ENCODE data around the gene MRPL55. TPM values are rescaled to one million over a fixed set of nuclear protein-coding genes. Genes with fewer than 3 reads are reported as not detected.

Gene MRPL55
- total and polyA plus RNA-seq, 2 of the 13 experiments (the other 11 are each of a cell fraction or from before 2014, with no cell fraction given) = 58.6 to 92.9 TPM

- TF ChIP-seq ZNF563 (CRISPR knock-in tag; IDR thresholded peaks at IDR 0.05) = peak; percentile 37; the same call in 1 of the 2 replicates
- no peak for TF ChIP-seq U2AF2 (IDR thresholded peaks at IDR 0.05; ENCODE audit: low read depth, low read length)
- TF ChIP-seq ZMYM3 (CRISPR knock-in tag; IDR thresholded peaks at IDR 0.05) = peak; percentile 97
- no peak for TF ChIP-seq NAIF1 (CRISPR knock-in tag; IDR thresholded peaks at IDR 0.05; ENCODE audit: borderline replicate concordance)
- TF ChIP-seq SNAPC4 (CRISPR knock-in tag; IDR thresholded peaks at IDR 0.05) = no peak
- TF ChIP-seq POLR2AphosphoS2 (IDR thresholded peaks at IDR 0.05; ENCODE audit: low read depth, low read length) = no peak
- TF ChIP-seq JUN (CRISPR knock-in tag; IDR thresholded peaks at IDR 0.05) = 0 out of 2 replicates have a peak, but pooled peaks have one; percentile 33
- peak; percentile 74; the same call in 1 of the 2 replicates for TF ChIP-seq NCOA1 (CRISPR knock-in tag; IDR thresholded peaks at IDR 0.05)
- no peak for TF ChIP-seq ZNF615 (CRISPR knock-in tag; IDR thresholded peaks at IDR 0.05; ENCODE audit: borderline replicate concordance)
- peak; percentile 49 for TF ChIP-seq XRCC5 (optimal IDR thresholded peaks at IDR 0.05; ENCODE audit: low read length)
- TF ChIP-seq HINFP (CRISPR knock-in tag; IDR thresholded peaks at IDR 0.05; ENCODE audit: low read depth) = peak; percentile 61; the same call in 1 of the 2 replicates
- TF ChIP-seq BORCS8-MEF2B (CRISPR knock-in tag; IDR thresholded peaks at IDR 0.05) = no peak
- no peak for TF ChIP-seq ZNF354B (CRISPR knock-in tag; IDR thresholded peaks at IDR 0.05)
- TF ChIP-seq, protein P1, sequence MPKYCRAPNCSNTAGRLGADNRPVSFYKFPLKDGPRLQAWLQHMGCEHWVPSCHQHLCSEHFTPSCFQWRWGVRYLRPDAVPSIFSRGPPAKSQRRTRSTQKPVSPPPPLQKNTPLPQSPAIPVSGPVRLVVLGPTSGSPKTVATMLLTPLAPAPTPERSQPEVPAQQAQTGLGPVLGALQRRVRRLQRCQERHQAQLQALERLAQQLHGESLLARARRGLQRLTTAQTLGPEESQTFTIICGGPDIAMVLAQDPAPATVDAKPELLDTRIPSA (CRISPR knock-in tag; IDR thresholded peaks at IDR 0.05; ENCODE audit: borderline replicate concordance) = no peak
- no peak for TF ChIP-seq RELA (CRISPR knock-in tag; IDR thresholded peaks at IDR 0.05)
- no peak; the same call in 1 of the 2 replicates for TF ChIP-seq NR2F2 (IDR thresholded peaks at IDR 0.05; ENCODE audit: borderline replicate concordance, low read depth)
- no peak for TF ChIP-seq ZNF781 (CRISPR knock-in tag; IDR thresholded peaks at IDR 0.05; ENCODE audit: borderline replicate concordance, not compliant biosample characterization)
- TF ChIP-seq TAF1 (CRISPR knock-in tag; IDR thresholded peaks at IDR 0.05) = peak; percentile 88
- no peak for TF ChIP-seq ZSCAN9 (CRISPR knock-in tag; IDR thresholded peaks at IDR 0.05; ENCODE audit: borderline replicate concordance)
- TF ChIP-seq TP53 (CRISPR knock-in tag; conservative IDR thresholded peaks at IDR 0.05) = no peak
- TF ChIP-seq SKI (IDR thresholded peaks at IDR 0.05; ENCODE audit: partially characterized antibody) = no peak
- TF ChIP-seq ZNF557 (CRISPR knock-in tag; IDR thresholded peaks at IDR 0.05) = no peak
These were observed 26.7 kb downstream of the MRPL55 start, which contains the start of gene ARF1 (continued) for GRCh38 chr1:228082214-228082917.

All from HepG2 (cell line).